ENCODE data around the gene CHURC1. TPM values are rescaled to one million over a fixed set of nuclear protein-coding genes. Genes with fewer than 3 reads are reported as not detected.
A peak's percentile ranks its signal among the peaks of the same experiment; 100 is the strongest.

Gene CHURC1
- total and polyA plus RNA-seq, 2 donors (not counting 1 experiment from before 2014, with no cell fraction given) = 29.7 to 77.1 TPM

GRCh38 chr14:64877846-64878245, 36.4 kb upstream of the CHURC1 start:
- Histone ChIP-seq H2AFZ (ENCODE audit: insufficient read depth, low read depth, low read length, poor library complexity, severe bottlenecking) (no peak overlapping the region), H4K20me1 (ENCODE audit: control insufficient read depth, insufficient read depth, low read length, poor library complexity, severe bottlenecking) (no peaks in the 10 kb centered on the region), H3K4me1 (ENCODE audit: control insufficient read depth in 2 of 2, insufficient read depth in 2 of 2, low read length in 2 of 2) (peaks cover 7 to 13% of the 10 kb centered on the region in 2 donors), H3K36me3 (replicated peaks in 1 of 2; ENCODE audit: control extremely low read depth in 1 of 2, control insufficient read depth in 1 of 2, extremely low read depth in 1 of 2, insufficient read depth in 2 of 2, low read length in 1 of 2) (no peaks in the 10 kb centered on the region), H3K9me3 (ENCODE audit: control extremely low read depth in 1 of 3, control insufficient read depth in 2 of 3, insufficient read depth in 1 of 3, low read length in 2 of 3) (no peaks in the 10 kb centered on the region), H3K4me2 (replicated peaks; ENCODE audit: low read depth, low read length, poor library complexity, severe bottlenecking) (no peak overlapping the region), H3K9ac (ENCODE audit: low read length) (no peak overlapping the region), H3K27ac (ENCODE audit: low read length in 2 of 2) (no peak overlapping the region), H3K79me2 (ENCODE audit: control insufficient read depth, insufficient read depth, low read length) (no peaks in the 10 kb centered on the region), H3K4me3 (ENCODE audit: control extremely low read depth in 1 of 5, extremely low read depth in 1 of 5, insufficient read depth in 1 of 5, low read depth in 2 of 5, low read length in 4 of 5) (no peak overlapping the region), H3K27me3 (replicated peaks in 1 of 4; ENCODE audit: control extremely low read depth in 1 of 4, control insufficient read depth in 3 of 4, insufficient read depth in 4 of 4, low read length in 3 of 4) (peaks cover 0 to 49% (median 30%) of the 10 kb centered on the region in 4 experiments)
- CTCF ChIA-PET = interaction anchor here (2.0 kb wide), 1 partner anchor 54 kb away, joined by 4 read pairs; no protein-coding TSS in a partner anchor
- POLR2A ChIA-PET = no interaction called here
- H3K9me3 Mint-ChIP-seq (ENCODE audit: insufficient read depth) = no peaks in the 10 kb centered on the region
- no peak for DNase-seq
- WGBS (ENCODE audit: insufficient coverage) = 90% methylated on average over 3 of the region's 4 CpGs
- no peak for ATAC-seq (ENCODE audit: low read depth)
- intact Hi-C loops (cut with micrococcal nuclease) = no loop called here
- H3K4me3 Mint-ChIP-seq = no peak overlapping the region
- peaks cover 55% of the 10 kb centered on the region for H3K27me3 Mint-ChIP-seq
- H3K27ac Mint-ChIP-seq = no peak overlapping the region
- peaks cover 12% of the 10 kb centered on the region for H3K4me1 Mint-ChIP-seq
- TF ChIP-seq EZH2 (IDR thresholded peaks at IDR 0.05; ENCODE audit: borderline replicate concordance, insufficient read depth, low read depth, low read length, poor library complexity, severe bottlenecking) (no peak), CTCF (IDR thresholded peaks at IDR 0.05) (no peak)

- Mint-ChIP-seq H3K9me3 (ENCODE audit: insufficient read depth) (no peaks in the 10 kb centered on the region), H3K27me3 (peaks cover 66% of the 10 kb centered on the region), H3K4me1 (peaks cover 12% of the 10 kb centered on the region), H3K27ac (no peak overlapping the region), H3K4me3 (peak overlapping the region; percentile 70)
- POLR2A ChIA-PET = no interaction called here
- intact Hi-C loops (cut with micrococcal nuclease) = no loop called here
- no peak for ATAC-seq (ENCODE audit: low read depth)
- no peak overlapping the region for H3K27ac ChIP-seq (ENCODE audit: low read length in 2 of 2)
- peak overlapping the region; percentile 59 for H3K9ac ChIP-seq (ENCODE audit: low read length)
- no peaks in the 10 kb centered on the region for H3K9me3 ChIP-seq (ENCODE audit: control extremely low read depth in 1 of 3, control insufficient read depth in 2 of 3, insufficient read depth in 1 of 3, low read length in 2 of 3)
- peak overlapping the region; percentile 81 for H3K4me2 ChIP-seq (replicated peaks; ENCODE audit: low read depth, low read length, poor library complexity, severe bottlenecking)
- TF ChIP-seq EZH2 (IDR thresholded peaks at IDR 0.05; ENCODE audit: borderline replicate concordance, insufficient read depth, low read depth, low read length, poor library complexity, severe bottlenecking) (no peak), CTCF (IDR thresholded peaks at IDR 0.05) (no peak)
- CTCF ChIA-PET = interaction anchor here (1.0 to 3.7 kb wide), 3 partner anchors 12 to 55 kb away, joined by 3 to 36 read pairs (median 4); no protein-coding TSS in a partner anchor
- H4K20me1 ChIP-seq (ENCODE audit: control insufficient read depth, insufficient read depth, low read length, poor library complexity, severe bottlenecking) = no peaks in the 10 kb centered on the region
- H3K4me1 ChIP-seq (ENCODE audit: control insufficient read depth in 2 of 2, insufficient read depth in 2 of 2, low read length in 2 of 2) = peaks cover 7 to 13% of the 10 kb centered on the region in 2 donors
- H3K27me3 ChIP-seq (replicated peaks in 1 of 4; ENCODE audit: control extremely low read depth in 1 of 4, control insufficient read depth in 3 of 4, insufficient read depth in 4 of 4, low read length in 3 of 4) = peaks cover 0 to 52% (median 35%) of the 10 kb centered on the region in 4 experiments
- peak overlapping the region; percentile 78 for H2AFZ ChIP-seq (ENCODE audit: insufficient read depth, low read depth, low read length, poor library complexity, severe bottlenecking)
- peak overlapping the region in 3 of 5 experiments; percentile 51 to 65 (median 59) for H3K4me3 ChIP-seq (ENCODE audit: control extremely low read depth in 1 of 5, extremely low read depth in 1 of 5, insufficient read depth in 1 of 5, low read depth in 2 of 5, low read length in 4 of 5)
- H3K36me3 ChIP-seq (replicated peaks in 1 of 2; ENCODE audit: control extremely low read depth in 1 of 2, control insufficient read depth in 1 of 2, extremely low read depth in 1 of 2, insufficient read depth in 2 of 2, low read length in 1 of 2) = no peaks in the 10 kb centered on the region
- H3K79me2 ChIP-seq (ENCODE audit: control insufficient read depth, insufficient read depth, low read length) = no peaks in the 10 kb centered on the region
- peak; percentile 5 for DNase-seq
- WGBS (ENCODE audit: insufficient coverage) = 9% methylated on average over 40 of the region's 43 CpGs
These were observed 35.2 kb upstream of the CHURC1 start for GRCh38 chr14:64878837-64879634.

All from B cell (primary cell).